ENCODE results near the gene SET. TPM values are rescaled to one million over a fixed set of nuclear protein-coding genes. Genes with fewer than 3 reads are reported as not detected.

Gene SET

Small RNA genes lying within 50 kb of the gene (small RNA-seq; reads per million reads assigned to genes)
- gene RF00017 (ENCODE audit: low read depth) (not detected), gene RN7SL560P (ENCODE audit: low read depth) (not detected)

Data from mesenchymal stem cell (in vitro differentiated cells and primary cell).